Right hindlimb (tissue), 1 donor: ENCODE data around the gene SYT15B.
"Not testable (repeated sequence)": the region's sequence is repeated elsewhere in the genome, so short reads cannot be mapped to it uniquely, and the experiment has no call there.

ENCODE experiments used
- DNase-seq: peaks from one replicate; pipeline ENCODE4 v3.0.0-alpha.2; 2018

The SYT15B gene

GRCh38 chr10:47725047-47725446 is 38.3 kb downstream of the SYT15B start:
- DNase-seq: not testable (repeated sequence)

- not testable (repeated sequence) for DNase-seq
Observed at GRCh38 chr10:47724119-47724518, 39.3 kb downstream of the SYT15B start.

GRCh38 chr10:47723362-47723761 is 40.0 kb downstream of the SYT15B start:
- DNase-seq: not testable (repeated sequence)

GRCh38 chr10:47717011-47717769 is 46.2 kb downstream of the SYT15B start:
- not testable (repeated sequence) for DNase-seq
